Measurements from ENCODE around the gene CORO7.

DNA sequence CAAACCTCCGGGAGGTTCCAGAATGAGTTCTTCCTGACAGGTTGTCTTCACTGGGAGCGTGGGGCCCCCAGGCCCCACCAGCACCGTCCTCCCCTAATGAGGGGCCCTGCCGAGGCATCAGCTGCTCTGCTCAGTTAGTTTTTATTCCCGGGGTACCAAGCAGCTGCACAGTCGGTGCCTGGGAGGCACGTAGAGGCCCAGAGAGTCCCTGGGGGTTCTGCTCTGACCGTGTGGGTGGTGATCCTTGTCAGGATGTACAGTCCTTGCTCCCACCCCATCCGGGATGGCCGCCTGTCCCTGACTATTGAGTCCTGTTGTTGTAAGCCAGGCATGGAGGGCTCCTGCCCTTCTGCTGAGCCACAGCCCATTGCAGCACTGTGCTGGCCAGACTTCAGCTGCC, 39.6 kb upstream of the CORO7 start:
- TF ChIP-seq, protein P1, sequence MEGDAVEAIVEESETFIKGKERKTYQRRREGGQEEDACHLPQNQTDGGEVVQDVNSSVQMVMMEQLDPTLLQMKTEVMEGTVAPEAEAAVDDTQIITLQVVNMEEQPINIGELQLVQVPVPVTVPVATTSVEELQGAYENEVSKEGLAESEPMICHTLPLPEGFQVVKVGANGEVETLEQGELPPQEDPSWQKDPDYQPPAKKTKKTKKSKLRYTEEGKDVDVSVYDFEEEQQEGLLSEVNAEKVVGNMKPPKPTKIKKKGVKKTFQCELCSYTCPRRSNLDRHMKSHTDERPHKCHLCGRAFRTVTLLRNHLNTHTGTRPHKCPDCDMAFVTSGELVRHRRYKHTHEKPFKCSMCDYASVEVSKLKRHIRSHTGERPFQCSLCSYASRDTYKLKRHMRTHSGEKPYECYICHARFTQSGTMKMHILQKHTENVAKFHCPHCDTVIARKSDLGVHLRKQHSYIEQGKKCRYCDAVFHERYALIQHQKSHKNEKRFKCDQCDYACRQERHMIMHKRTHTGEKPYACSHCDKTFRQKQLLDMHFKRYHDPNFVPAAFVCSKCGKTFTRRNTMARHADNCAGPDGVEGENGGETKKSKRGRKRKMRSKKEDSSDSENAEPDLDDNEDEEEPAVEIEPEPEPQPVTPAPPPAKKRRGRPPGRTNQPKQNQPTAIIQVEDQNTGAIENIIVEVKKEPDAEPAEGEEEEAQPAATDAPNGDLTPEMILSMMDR (IDR thresholded peaks at IDR 0.05): no peak
- TF ChIP-seq POLR2A (IDR thresholded peaks at IDR 0.05): no peak

Measured in gastroesophageal sphincter (tissue), 3 donors.